Ascending aorta (tissue), 2 donors: ENCODE results near the gene SELENOH. TPM values are rescaled to one million over a fixed set of nuclear protein-coding genes. Genes with fewer than 3 reads are reported as not detected.

Source experiments
- DNase-seq, 2 donors: peaks; one replicate each; pipeline ENCODE4 v3.0.0-alpha.2; 2019; ENCODE audit warnings: low spot score in 2 of 2
- H3K27ac ChIP-seq, 2 donors: fragments of 200-600 bp; sonication (generic); one replicate each; pipeline ENCODE4 v1.5.1; 2016 to 2017; ENCODE audit warnings: mild to moderate bottlenecking in 1 of 2
- H3K27me3 ChIP-seq: fragments of 200-600 bp; sonication (generic); one replicate; pipeline ENCODE4 v1.5.1; 2017
- H3K36me3 ChIP-seq, 2 donors: fragments of 200-600 bp; sonication (generic); one replicate each; pipeline ENCODE4 v1.5.1; 2016
- H3K4me1 ChIP-seq, 2 donors: fragments of 200-600 bp; sonication (generic); one replicate each; pipeline ENCODE4 v1.5.1; 2016 to 2017; ENCODE audit warnings: mild to moderate bottlenecking in 1 of 2
- H3K4me3 ChIP-seq, 2 donors: fragments of 200-600 bp; sonication (generic); one replicate each; pipeline ENCODE4 v1.5.1; 2016 to 2017; ENCODE audit warnings: mild to moderate bottlenecking in 1 of 2
- H3K9me3 ChIP-seq, 2 donors: fragments of 200-600 bp; sonication (generic); one replicate each; pipeline ENCODE4 v1.5.1; 2016
- CTCF ChIP-seq, 3 experiments: fragments of 200-600 bp in 2 of 3; fragments of 450-650 bp in 1 of 3; sonication (generic) in 2 of 3; IDR thresholded peaks; one replicate each; pipeline ENCODE4 v1.5.1; 2016 to 2019; ENCODE audit warnings: antibody characterized with exemption in 3 of 3, mild to moderate bottlenecking in 1 of 3, moderate library complexity in 1 of 3
- intact Hi-C: fragments of 100-400 bp; cut with DNase I; formaldehyde crosslinking; loops from one replicate; pipeline ENCODE4 v1.15.1; 2023
- total RNA-seq: library from RNA; depleted of rRNA; stranded (reverse); fragments of >200 nt; gene quantifications from one replicate; pipeline ENCODE4 v1.1.0, GENCODE V29; 2016

Gene SELENOH
- total RNA-seq, 1 donor from 2014 or later = 113 TPM

GRCh38 chr11:57762235-57762861 lies 21.1 kb downstream of the SELENOH start:
- H3K36me3 ChIP-seq = no peaks in the 10 kb centered on the region
- intact Hi-C loops = loop anchor here (2.0 to 5.0 kb wide), 5 partner anchors 16 to 815 kb away; partner anchors contain the start of genes LPXN, UBE2L6, ZDHHC5 and ZFP91
- no peak for DNase-seq
- H3K4me1 ChIP-seq = peaks cover 0 to 21% of the 10 kb centered on the region in 2 donors
- H3K4me3 ChIP-seq = peak overlapping the region; percentile 66 to 79
- H3K9me3 ChIP-seq = no peaks in the 10 kb centered on the region
- no peaks in the 10 kb centered on the region for H3K27me3 ChIP-seq
- H3K27ac ChIP-seq = peak overlapping the region; percentile 83 to 96
- TF ChIP-seq CTCF (IDR thresholded peaks at IDR 0.05) = no peak

- H3K27me3 ChIP-seq = no peaks in the 10 kb centered on the region
- H3K9me3 ChIP-seq = no peaks in the 10 kb centered on the region
- peaks cover 0 to 22% of the 10 kb centered on the region in 2 donors for H3K4me1 ChIP-seq
- DNase-seq = no peak
- intact Hi-C loops = loop anchor here (2.0 to 5.0 kb wide), 5 partner anchors 15 to 814 kb away; partner anchors contain the start of genes LPXN, UBE2L6, ZDHHC5 and ZFP91
- TF ChIP-seq CTCF (IDR thresholded peaks at IDR 0.05) = peak in 2 of 3 experiments; percentile 18 to 21
- H3K36me3 ChIP-seq = no peaks in the 10 kb centered on the region
- H3K4me3 ChIP-seq = peak overlapping the region; percentile 66 to 79
- peak overlapping the region; percentile 83 to 96 for H3K27ac ChIP-seq
Observed at GRCh38 chr11:57763568-57763967, 22.3 kb downstream of the SELENOH start.

GRCh38 chr11:57764021-57764420 lies 22.7 kb downstream of the SELENOH start:
- DNase-seq = no peak
- Histone ChIP-seq H3K4me1 (peaks cover 0 to 26% of the 10 kb centered on the region in 2 donors), H3K27ac (peak overlapping the region; percentile 83 to 96), H3K36me3 (no peaks in the 10 kb centered on the region), H3K9me3 (no peaks in the 10 kb centered on the region), H3K4me3 (peak overlapping the region; percentile 66 to 79), H3K27me3 (no peaks in the 10 kb centered on the region)
- intact Hi-C loops = loop anchor here (5.0 kb wide), 3 partner anchors 97 to 813 kb away; partner anchors contain the start of genes LPXN, UBE2L6, ZDHHC5 and ZFP91
- no peak for TF ChIP-seq CTCF (IDR thresholded peaks at IDR 0.05)

GRCh38 chr11:57764566-57764965 lies 23.3 kb downstream of the SELENOH start:
- Histone ChIP-seq H3K36me3 (no peaks in the 10 kb centered on the region), H3K27me3 (no peaks in the 10 kb centered on the region), H3K4me3 (peak overlapping the region; percentile 66 to 79), H3K27ac (peak overlapping the region; percentile 44 to 96), H3K9me3 (no peaks in the 10 kb centered on the region), H3K4me1 (peaks cover 0 to 27% of the 10 kb centered on the region in 2 donors)
- no peak for TF ChIP-seq CTCF (IDR thresholded peaks at IDR 0.05)
- DNase-seq = no peak
- intact Hi-C loops = loop anchor here (5.0 kb wide), 3 partner anchors 97 to 813 kb away; partner anchors contain the start of genes LPXN, UBE2L6, ZDHHC5 and ZFP91

- Histone ChIP-seq H3K9me3 (no peaks in the 10 kb centered on the region), H3K36me3 (no peaks in the 10 kb centered on the region), H3K27me3 (no peaks in the 10 kb centered on the region), H3K4me3 (peak overlapping the region; percentile 66 to 79), H3K4me1 (peaks cover 0 to 27% of the 10 kb centered on the region in 2 donors), H3K27ac (peak overlapping the region; percentile 44 to 96)
- no peak for DNase-seq
- TF ChIP-seq CTCF (IDR thresholded peaks at IDR 0.05) = no peak
- intact Hi-C loops = loop anchor here (5.0 kb wide), 3 partner anchors 98 to 812 kb away; partner anchors contain the start of genes LPXN, UBE2L6, ZDHHC5 and ZFP91
Observed at GRCh38 chr11:57764972-57765371, 23.7 kb downstream of the SELENOH start.
